Lower leg skin (tissue), 4 donors: Measurements from ENCODE around the gene MROH2A. TPM values are rescaled to one million over a fixed set of nuclear protein-coding genes. Genes with fewer than 3 reads are reported as not detected.

ENCODE experiments used
- DNase-seq, 2 donors: peaks; one replicate each; pipeline ENCODE4 v3.0.0-alpha.2; 2019; ENCODE audit warnings: low spot score in 2 of 2
- H3K4me3 ChIP-seq: fragments of 200-600 bp; sonication (generic); 2 replicates; pipeline ENCODE4 v1.5.1; 2017; ENCODE audit warnings: mild to moderate bottlenecking, low read depth; ENCODE audit not compliant: poor library complexity, severe bottlenecking
- CTCF ChIP-seq, 3 donors: fragments of 450-650 bp; IDR thresholded peaks; one replicate each; pipeline ENCODE4 v1.5.1; 2016; ENCODE audit warnings: antibody characterized with exemption in 3 of 3, mild to moderate bottlenecking in 3 of 3, moderate library complexity in 2 of 3
- POLR2A ChIP-seq, 2 donors: fragments of 450-650 bp; IDR thresholded peaks; one replicate each; pipeline ENCODE4 v1.6.1; 2016 to 2017; ENCODE audit warnings: antibody characterized with exemption in 2 of 2, mild to moderate bottlenecking in 1 of 2, moderate library complexity in 1 of 2
- WGBS, 2 donors: methylation state at CpG; one replicate each; pipeline ENCODE4 v1.1.5; 2018; 5-methylcytosine and 5-hydroxymethylcytosine counted together
- intact Hi-C: fragments of 100-400 bp; cut with DNase I; formaldehyde crosslinking; loops from one replicate; pipeline ENCODE4 v1.15.0; 2023; ENCODE audit warnings: low total_unique reads
- total RNA-seq, 4 donors: library from RNA; depleted of rRNA; stranded (reverse); fragments of >200 nt; gene quantifications; one replicate each; pipeline ENCODE4 v1.1.0, GENCODE V29; 2016

Gene MROH2A
- total RNA-seq, 4 donors from 2014 or later = 0.26 to 0.61 TPM; not detected in 2

DNA sequence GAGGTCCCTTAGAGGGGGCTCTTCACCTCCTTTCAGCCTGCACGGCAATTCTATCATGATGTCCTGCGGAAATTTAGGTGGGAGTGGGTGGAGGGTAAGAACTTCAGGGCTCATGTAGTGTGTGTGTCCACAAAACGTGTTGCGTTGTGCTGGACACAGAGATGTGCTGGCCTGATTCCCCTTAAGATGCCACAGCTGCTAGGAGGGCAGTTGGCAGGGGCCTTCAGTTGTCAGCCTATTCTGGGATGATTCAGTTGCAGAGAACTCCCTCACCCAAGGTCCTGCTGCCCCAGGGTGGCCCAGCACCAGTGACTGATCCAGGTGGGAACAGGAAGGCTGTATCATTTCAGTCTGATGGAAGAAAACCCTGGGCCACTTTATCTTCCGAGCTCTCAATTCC, 77.2 kb downstream of the MROH2A start:
- WGBS, 2 donors = 78 to 89% methylated on average over 5 of the region's 5 CpGs

GRCh38 chr2:233856184-233856583, 78.1 kb downstream of the MROH2A start:
- TF ChIP-seq CTCF (IDR thresholded peaks at IDR 0.05) (no peak), POLR2A (IDR thresholded peaks at IDR 0.05) (no peak)
- H3K4me3 ChIP-seq = no peak overlapping the region
- no peak for DNase-seq
- intact Hi-C loops = no loop called here
- 80 to 87% methylated on average over 5 of the region's 5 CpGs for WGBS, 2 donors

More for the DNA sequence above, 77.2 kb downstream of the MROH2A start:
- no peak overlapping the region for H3K4me3 ChIP-seq
- no peak for TF ChIP-seq CTCF (IDR thresholded peaks at IDR 0.05)
- TF ChIP-seq POLR2A (IDR thresholded peaks at IDR 0.05) = no peak
- intact Hi-C loops = no loop called here
- DNase-seq = no peak

- WGBS, 2 donors = 35 to 37% methylated on average over 9 of the region's 9 CpGs
- intact Hi-C loops = no loop called here
- no peak overlapping the region for H3K4me3 ChIP-seq
- DNase-seq = no peak
- TF ChIP-seq CTCF (IDR thresholded peaks at IDR 0.05) (no peak), POLR2A (IDR thresholded peaks at IDR 0.05) (no peak)
These were observed 79.5 kb downstream of the MROH2A start for GRCh38 chr2:233857511-233858141.

DNA sequence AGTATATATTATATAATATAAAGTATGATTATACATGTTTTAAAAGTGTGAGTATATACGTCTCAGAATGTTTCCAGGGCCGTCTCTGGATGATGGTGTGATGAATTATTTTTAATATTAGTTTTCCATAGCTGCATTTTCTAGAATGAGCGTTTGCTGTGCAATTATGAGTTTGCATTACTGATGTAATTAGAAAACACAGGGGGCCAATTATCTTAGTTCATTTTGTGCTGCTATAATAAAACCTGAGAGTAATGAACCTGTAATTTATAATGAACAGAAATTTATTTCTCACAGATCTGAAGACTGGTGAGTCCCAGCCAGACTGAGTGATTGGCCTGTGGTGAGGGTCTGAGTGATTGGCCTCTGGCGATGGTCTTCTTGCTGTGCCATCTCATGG, 80.2 kb downstream of the MROH2A start:
- H3K4me3 ChIP-seq = no peak overlapping the region
- TF ChIP-seq POLR2A (IDR thresholded peaks at IDR 0.05) = no peak
- TF ChIP-seq CTCF (IDR thresholded peaks at IDR 0.05) = no peak
- DNase-seq = no peak
- 85 to 93% methylated on average over 4 of the region's 4 CpGs for WGBS, 2 donors
- intact Hi-C loops = no loop called here

DNA sequence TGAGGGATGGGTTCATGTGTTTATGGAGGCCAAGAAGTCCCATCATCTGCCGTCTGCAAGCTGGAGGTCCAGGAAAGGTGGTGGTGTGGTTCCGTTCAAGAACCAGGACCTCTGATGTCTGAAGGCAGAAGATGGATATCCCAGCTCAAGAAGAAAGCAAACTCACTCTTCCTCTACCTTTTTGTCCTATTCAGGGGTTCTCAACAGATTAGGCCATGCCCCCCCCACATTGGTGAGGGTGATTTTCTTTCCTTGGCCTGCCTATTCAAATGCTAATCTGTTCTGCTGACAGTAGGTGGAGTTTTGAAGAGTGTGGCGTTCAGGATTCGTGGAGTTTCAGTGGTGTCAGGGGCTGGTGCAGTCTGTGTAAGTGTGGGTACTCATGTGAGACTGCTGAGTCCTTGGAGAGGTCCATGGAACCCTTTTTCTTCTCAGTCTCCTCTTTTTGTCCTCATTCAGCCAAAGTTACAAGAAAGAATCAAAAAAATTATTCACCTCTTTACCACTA, 84.2 kb downstream of the MROH2A start:
- no peak for DNase-seq
- intact Hi-C loops = no loop called here
- WGBS, 2 donors = 76 to 91% methylated on average over 4 of the region's 4 CpGs
- H3K4me3 ChIP-seq = no peak overlapping the region
- no peak for TF ChIP-seq POLR2A (IDR thresholded peaks at IDR 0.05)
- TF ChIP-seq CTCF (IDR thresholded peaks at IDR 0.05) = no peak

- H3K4me3 ChIP-seq = no peak overlapping the region
- intact Hi-C loops = no loop called here
- WGBS, 2 donors = 89 to 92% methylated on average over 3 of the region's 3 CpGs
These were observed 87.7 kb downstream of the MROH2A start for GRCh38 chr2:233865838-233866237.

More at GRCh38 chr2:233865838-233866237, 87.7 kb downstream of the MROH2A start:
- no peak for TF ChIP-seq POLR2A (IDR thresholded peaks at IDR 0.05)
- TF ChIP-seq CTCF (IDR thresholded peaks at IDR 0.05) = no peak
- DNase-seq = no peak
